HL-60/S4 treated with retinoic acid at 250 ng/mL for 4 days and 3 days (cell line): ENCODE results near the gene TMEM235.

Experiments
- in situ Hi-C: fragments of 300-500 bp; cut with MboI; formaldehyde crosslinking; loops from 2 replicates; pipeline ENCODE4 v1.7.0; 2022; ENCODE audit warnings: low sequenced_read_pairs

The TMEM235 gene

DNA sequence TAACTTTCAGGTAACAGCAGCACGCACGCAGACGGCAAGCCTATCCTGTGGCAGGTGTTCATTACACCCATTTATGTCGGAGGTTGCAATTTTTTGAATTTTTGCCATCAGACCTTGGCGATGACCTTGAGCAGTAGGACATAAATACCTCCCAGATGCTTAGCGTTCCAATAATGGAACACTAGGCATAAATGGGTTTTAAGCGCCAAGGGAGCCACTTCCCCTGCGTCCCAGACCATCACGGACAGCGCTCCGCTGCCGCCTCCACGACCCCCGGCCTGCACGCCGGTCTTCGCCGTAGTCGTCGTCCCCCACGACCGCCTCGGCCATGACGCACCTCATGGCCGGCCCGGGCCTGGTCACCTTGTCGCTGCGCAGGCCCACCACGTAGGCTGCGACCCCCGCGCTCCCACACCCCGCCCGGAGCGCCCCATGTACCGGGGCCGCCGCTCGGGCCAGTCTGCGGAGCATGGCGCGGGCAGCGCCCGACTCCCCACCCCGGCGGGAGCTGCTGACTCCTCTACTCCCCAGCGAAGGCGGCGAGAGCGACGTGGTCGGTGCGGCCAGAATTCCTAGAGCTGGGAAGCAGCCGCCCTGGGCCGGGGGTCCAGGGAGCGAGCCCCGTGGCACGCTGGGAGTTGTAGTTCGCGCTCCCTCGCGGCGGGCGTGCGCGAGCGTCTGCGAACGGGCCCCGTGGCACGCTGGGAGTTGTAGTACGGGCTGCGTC, 22.7 kb downstream of the TMEM235 start:
- in situ Hi-C loops, result no loop called here

DNA sequence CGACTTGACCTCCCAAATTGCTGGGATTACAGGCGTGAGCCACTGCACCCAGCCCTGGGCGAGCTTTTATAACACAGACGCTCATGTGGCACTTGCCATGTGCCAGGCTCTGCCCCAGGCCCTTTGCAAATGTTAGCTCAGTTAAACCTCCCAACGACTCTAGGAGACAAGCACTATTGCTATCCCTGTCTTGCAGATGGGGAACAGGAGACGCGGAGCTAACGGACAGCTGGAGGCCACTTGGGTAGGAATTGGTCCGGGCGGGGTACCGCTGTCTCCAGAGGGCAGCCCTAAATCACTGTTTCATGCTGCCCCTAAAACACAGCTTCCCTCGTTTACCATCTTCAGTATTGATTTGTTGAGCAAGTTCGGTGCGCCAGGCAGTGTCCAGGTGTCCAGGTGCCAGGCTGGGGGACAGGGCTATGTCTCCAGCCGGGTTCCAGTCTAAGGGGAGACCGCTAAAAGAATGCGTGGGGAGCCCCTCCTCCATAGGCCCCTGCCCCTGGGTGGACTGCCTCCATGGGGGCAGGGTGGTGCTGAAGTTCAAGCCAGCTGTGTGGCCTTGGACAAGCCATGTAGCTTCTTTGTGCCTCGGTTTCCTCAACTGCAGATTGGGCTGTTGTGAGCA, 23.7 kb downstream of the TMEM235 start:
- in situ Hi-C loops, result no loop called here

DNA sequence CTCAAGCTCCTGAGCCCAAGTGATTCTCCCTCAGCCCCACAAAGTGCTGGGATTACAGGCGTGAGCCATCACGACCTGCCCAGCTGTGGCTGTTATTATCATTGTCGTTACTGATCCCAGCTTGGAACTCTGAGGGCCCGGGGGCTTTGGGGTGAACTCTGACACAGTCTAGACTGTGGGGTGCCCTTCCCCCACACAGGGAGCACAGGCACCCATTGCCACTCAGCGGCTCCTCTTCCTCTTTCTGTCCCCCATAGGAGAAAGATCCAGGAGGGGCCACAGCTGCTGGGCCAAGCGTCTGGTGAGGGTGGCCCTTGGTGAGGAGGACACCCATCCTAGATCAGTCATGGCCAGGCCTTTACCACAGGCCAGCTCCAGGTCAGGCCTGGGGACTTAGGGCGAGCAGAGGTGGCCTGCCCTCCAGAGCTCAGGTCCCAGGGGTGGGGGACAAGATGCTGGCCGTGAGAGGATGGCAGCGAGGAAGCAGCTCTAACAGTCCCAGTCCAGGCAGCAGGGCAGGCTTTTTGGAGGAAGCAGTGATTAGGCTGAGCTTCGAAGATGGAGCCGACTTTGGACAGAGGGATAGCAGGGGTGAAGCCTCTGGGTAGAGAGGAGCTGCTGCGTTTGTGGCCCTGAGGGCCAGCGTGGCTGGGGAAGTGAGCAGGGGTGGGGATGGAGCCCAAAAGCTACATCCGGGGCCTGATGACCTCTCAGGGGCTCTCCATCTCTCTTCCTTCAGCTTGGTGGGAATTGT, 24.7 kb downstream of the TMEM235 start:
- in situ Hi-C loops, result no loop called here

DNA sequence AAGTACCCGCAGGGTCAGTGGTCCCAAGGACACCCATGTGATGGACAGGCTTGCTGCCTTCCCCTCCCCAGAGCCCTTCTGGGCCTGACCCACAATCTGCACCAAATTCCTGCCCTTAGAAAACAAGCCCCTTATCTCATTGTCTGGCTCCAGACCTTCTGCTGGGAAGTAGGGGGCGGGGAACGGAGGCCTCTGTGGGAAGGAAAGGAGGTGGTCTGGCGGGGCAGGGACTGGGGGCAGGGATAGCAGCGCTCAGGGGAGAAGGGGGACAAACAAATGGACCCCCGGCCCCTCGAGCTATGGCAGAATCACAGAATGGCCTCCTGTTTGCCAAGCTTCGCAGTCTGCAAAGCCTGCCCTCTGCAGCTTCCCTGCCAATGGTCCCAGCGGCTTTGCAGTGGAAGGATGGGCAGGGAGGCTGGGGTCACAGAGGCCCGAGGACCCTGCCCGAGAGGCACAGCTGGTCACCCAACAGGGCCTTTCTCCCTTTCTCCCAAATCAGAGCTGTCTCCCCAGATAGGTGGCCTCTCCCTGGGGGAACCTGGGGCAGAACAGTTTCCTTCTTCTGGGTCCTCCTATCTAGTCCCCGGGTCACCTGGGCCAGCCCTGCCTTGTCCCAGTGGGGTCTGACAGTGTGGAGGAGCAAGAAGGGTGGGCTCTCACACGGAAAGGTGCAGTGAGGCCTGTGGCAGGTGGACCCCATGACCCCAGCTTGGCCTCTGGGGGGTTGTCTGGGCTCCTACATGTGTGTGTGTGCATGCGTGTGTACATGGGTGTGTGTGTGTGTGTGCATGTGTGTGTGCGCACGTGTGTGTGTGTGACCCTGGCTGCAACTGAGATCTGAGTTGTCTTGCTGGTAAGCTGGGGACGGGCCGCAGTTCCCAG, 25.5 kb downstream of the TMEM235 start:
- in situ Hi-C loops, result no loop called here

DNA sequence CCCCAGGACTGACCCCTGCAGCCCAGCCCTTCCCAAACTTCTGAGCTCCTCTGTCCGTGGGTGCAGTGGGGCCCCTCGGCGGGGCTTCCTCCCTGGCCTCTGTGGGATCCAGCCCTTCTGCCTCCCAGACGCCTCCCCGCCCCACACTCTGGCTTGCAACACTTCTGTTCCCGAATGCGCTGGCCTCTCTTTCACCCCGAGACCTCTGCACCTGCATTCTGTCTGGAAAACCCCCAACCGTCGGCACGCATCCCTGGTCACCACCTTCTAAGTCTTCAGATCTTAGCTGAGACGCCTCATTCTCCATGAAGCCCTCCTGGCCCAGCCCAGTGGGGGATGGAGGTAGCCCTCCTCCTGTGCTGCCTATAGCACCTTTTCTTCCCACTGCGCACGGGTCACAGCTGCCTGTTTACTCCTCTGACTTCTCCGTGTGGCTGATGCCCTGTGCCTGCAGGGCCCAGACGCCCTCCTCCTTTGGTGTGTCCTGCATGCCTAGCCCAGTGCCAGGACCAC, 26.4 kb downstream of the TMEM235 start:
- in situ Hi-C loops, result no loop called here

DNA sequence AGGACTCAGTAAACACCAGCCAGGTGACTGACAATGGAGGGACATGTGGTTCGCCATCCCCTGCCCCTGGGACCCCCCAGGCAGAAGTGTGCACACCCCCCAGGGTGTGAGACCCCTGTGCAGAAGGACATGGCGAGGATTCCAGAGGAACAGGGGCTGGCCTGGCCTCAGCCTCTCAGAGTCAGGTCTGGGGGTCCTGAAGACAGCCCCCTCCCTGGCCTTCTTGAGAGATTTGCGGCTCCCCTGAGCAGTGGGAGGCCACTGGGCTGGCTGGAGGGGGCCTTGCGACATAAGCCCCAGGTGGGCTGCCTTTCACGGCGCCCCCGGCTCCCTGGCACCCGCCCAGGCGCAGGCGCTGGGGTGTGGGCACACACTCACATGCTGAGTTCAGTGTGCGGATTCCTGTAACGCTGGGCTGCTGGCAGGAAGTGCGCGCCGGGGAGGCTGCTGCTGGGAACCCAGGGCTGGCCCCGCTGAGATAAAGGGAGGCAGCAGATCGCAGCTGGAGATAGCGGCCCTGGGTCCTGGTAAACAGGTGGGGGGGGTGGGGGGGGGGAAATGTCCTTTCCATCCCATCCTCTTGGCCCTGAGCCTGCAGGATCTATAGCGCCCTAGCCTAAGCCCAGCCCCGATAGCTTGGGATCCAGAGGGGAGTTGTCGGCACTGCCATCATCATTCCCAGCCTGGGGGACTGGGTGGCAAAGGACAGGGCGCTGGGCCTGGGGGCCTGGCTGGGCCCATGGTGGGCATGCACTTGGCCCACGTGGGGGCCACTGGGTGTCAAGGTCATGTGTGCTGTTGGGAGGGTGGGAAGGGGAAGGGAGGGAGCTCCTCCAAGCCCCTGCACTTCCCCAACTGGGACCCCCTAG, 27.1 kb downstream of the TMEM235 start:
- in situ Hi-C loops, result no loop called here

DNA sequence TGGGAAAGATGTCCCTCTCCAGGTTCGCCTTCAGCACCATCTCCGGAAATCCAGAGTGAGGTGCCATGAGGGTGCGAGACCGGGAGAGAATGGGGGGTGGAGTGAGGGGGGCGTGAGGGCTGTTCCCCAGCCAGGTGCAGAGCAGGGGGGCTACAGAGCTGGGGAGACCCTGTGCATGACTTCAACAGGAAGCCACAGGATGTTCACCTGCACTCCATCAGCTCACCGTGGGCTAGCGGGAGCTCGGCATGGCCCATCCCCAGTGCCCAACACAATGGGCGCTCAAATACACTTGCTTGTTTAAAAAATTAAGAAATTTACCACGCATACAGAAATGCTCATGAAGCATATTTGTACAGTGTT, 27.7 kb downstream of the TMEM235 start:
- in situ Hi-C loops, result no loop called here

DNA sequence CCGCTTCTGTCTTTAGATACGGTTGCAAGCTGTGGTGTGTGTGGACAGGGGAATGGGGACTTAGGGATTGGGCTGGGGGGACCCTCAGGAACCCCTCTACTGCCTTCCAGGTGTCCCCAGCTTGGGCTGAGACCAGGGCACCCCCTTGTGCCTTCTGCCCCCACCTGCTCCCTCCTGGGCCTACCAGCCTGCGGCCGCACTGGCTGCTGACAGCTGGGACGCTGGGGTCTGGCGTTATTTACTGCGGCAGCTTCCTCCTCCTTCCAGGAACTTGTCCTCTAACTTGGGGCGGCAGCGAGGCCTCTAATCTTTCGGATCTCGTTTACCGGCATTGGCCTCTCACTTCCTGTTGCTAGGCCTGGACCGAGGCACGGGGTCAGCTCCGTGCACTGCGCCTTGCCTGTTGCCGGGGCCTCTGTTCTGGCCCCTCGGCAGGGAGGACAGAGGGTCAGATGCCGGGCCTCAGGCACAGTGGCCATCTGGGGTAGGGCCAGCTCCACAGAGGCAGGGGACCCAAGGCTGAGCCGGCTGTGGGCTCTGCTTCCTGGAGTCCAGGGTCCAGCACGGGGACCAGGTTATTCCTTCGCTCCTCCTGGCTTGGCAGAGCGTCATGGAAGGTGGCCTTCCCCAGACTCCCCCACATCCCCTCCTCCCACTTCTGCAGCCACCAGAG, 31.8 kb downstream of the TMEM235 start:
- in situ Hi-C loops, result no loop called here

DNA sequence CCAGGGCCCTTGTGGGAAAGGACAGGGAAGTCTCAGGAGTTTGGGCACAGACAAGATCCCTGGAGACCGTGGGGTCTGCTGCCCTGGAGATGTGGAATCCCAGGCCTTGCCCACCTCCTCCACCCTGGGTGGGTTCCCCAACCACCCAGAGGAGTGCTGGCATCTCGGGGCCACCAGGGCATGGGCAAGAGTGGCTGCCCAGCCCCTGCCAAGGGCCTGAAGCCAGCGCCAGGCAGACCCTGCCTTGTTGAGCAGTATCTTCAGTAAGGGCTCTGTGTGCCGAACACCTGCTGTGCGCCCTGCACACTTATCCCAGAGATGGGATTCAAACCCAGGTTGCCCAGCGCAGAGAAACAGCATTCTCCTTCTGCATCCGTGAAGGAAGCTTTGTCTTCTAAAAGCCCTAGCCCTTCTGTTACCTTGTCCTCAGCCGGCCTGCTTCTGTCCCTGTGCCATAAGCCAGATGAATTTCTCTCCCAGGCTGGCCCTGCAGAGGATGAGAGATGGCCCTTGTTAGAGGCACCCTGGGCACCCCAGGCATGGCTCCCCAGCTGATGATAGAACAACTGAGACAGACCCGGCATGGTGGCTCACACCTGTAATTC, 32.4 kb downstream of the TMEM235 start:
- in situ Hi-C loops, result no loop called here

DNA sequence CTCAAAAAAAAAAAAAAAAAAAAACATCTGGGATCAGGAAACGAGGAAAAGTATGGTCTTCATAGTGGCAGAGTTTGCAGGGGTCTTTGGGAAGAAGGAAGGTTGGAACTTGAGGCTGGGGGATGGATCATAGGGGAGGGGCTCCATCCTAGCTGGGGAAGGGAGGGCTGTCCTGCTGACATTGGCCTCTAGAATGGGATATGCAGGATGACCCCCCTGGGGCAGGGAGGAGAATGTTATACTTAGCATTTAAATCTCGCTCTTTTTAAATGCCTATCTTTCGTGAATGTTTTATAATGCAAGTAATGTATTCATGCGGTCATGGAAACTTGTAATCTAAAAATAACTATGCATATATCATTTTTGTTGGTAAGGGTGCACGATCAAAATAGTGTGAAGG, 33.2 kb downstream of the TMEM235 start:
- in situ Hi-C loops, result no loop called here

DNA sequence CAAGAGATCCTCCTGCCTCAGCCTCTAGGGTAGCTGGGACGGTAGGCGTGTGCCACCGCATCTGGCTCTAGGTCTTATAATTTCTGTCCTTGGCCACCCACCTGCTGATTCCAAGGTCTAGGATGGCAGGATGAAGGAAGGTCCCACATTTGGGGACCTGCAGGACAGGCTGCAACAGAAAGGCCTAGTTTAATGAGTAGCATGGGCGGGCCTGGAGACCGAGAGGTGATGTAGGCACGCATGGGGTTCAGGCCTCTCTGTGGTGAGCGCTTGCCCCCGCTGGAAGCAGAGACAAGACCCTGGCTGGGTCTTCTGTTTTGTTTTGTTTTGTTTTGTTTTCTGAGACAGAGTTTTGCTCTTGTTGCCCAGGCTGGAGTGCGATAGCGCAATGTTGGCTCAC, 33.7 kb downstream of the TMEM235 start:
- in situ Hi-C loops, result no loop called here

DNA sequence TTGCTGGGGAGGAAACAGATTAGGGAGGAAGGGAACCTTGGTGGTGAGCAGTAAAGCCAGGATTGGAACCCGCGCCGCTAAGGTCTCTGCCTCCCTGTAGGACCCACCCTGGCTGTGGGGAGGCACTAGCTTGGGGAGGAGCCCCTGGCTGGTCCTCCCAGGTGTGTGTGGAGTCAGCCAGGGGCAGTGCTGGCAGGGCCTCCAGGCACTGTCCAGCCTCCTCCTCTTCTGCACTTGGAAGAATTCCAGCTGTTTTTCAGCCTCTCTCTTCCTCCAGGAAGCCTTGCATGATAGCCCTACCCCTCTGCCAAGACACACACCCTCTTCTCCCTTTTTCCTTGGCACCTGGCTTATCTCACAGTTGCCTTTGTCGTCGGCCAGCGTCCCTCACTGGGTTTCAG, 34.8 kb downstream of the TMEM235 start:
- in situ Hi-C loops, result no loop called here

DNA sequence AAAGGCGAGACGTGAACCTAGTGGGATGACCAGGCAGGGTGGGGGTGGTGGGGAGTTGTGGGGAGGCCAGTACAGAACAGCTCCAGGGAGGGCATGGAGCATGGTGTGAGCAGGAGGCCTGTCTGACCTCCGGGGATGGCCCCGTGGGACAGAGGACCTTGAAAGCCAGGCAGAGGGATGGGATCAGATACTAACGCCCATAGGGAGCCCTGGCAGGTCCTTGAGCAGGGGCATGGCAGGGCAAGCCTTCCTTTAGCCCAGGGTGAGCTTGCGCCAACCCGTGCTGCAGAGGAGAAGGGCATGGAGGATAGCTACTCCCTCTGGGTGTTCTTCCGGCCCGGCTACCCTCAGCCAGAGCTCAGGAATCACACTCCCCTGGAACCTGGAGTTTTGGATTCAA, 35.3 kb downstream of the TMEM235 start:
- in situ Hi-C loops, result no loop called here

DNA sequence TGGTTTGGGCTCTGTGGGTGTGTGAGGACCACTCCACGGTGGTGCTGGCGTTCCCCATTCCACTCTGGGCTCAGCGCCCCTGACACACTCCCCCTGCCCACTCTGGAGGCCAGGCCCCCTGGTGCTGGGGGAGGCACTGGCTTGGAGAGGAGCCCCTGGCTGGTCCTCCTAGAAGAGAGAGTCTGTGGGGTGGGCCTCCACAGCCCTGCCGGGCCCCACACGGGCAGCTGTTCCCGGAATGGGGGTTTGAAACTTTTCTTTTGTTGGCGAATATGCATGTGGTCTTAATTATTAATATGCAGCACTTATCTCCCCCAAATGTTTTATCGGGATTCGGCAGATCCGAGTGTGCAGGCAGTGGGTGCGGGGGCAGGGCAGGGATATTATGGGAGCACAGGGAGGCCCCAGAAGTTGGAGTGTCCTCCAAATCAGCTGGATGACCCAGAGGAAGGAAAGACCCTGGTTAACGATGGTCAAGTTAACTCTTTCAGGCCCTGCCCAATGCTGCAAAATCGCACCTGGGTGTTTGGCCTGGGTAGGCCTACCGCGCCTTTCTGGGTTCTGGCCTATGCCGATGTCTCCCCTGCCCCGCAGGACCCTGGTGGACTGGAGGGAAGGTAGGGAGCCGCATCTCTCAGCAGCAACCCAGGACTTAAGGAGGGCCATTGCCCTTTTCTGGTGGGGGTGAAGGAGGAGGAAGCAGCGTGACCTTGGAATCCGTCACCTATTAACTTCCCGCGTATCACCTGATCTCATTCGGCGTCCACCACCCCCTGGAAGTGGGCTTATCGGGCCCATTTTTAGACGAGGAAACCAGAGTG, 36.0 kb downstream of the TMEM235 start:
- in situ Hi-C loops, result no loop called here

DNA sequence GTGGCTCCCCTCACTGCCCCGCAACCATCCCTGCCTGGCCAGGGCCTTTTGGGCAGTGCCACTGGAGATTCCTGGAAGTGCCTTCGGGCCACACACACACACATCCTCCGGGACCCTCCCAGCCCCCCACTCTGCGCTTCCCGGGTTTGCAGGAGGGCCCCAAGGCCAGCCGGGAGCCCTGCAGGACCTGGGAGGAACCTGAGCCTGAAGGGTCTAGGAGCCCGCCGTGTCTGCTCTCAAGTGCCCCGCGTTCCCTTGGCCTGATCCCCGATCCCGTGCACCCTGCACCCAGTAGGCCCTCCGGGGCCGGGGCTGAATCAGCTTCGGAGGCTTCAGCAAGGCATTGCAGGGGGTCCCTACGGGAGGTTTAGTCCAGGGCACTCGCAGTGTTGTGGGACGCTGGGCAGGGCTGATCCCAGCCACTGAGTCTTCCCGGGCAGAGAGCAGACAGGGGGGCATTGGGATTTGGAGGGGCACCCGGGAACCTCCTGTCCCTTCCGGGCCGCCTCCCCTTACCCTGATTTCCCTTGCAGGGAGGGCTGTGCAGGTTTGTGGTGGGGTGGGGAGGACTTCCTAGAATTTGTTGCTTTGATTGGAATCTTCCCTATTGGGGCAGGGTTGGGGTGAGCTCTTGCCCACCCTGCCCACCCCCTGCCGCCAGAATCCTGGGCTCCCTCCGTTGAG, 36.9 kb downstream of the TMEM235 start:
- in situ Hi-C loops, result no loop called here

DNA sequence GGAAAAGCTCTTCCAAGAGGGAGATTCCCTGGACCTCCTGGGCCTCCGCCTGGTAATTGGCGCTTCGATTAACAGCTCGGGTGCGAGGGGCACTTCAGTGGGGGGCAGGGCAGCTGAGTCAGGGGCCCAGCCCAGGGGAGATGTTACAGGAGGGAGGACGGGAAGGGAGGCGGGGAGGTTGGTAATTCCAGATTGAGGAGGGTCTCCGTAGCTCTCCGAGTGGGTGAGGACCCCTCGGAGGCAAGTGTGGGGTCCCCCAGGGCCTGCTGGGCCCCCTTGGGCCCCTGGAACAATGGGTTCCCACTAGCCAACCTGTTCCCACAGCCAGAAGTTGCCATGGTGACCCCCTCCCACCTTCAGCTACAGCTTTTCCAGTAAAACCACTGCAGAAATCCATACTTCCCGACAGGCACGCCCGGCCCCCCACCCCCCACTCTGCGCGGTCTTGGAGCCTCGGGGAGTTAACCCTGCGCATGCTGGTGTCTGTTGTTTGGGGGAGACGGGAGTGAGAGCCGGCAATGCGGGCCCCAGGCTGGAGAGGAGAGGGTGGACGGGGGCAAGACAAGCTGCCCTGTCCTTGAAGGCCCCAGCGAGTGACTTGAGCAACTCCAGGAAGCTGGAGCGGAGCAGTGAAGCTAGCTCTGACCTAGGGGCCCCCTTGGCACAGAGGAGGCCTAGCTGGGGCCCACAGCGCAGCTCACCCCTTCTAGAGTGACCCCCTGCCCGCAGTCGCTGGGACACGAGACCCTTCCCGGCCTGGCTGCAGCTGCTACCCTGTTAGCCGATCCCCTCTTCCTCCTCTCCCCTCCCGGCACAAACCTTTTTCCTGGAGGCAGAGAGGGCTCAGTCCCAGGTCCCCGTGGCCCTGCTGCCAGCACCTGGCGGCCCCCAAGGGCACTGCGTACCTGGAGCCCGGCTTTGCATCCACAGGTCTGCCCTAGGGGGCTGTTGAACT, 37.8 kb downstream of the TMEM235 start:
- in situ Hi-C loops, result no loop called here
